Stimulated activated CD4-positive, alpha-beta T cell treated with anti-CD3 and anti-CD28 coated beads, Interleukin-1b, Interleukin-23, amount 100 ng/mL, for 24 hours (primary cell): Measurements from ENCODE around the gene AIP.

Experiments
- DNase-seq, 4 experiments: peaks; one replicate each; pipeline ENCODE4 v3.0.0-alpha.2; 2020; ENCODE audit warnings: low read depth in 4 of 4, low spot score in 1 of 4

AIP gene

GRCh38 chr11:67482827-67483798 is at the start of gene AIP:
Gene AIP (plus strand): TSS chr11:67483026. CDS start chr11:67483159, 133 bp downstream.
- peak; percentile 86 to 97 (median 94) for DNase-seq

GRCh38 chr11:67433536-67434394 is 49.1 kb upstream of the AIP start:
- DNase-seq: no peak

- DNase-seq: no peak
Measured at GRCh38 chr11:67434395-67434881, 48.4 kb upstream of the AIP start.

- no peak for DNase-seq
Measured at GRCh38 chr11:67435031-67435726, 47.6 kb upstream of the AIP start.

GRCh38 chr11:67435727-67436458 is 46.9 kb upstream of the AIP start:
- DNase-seq: no peak

- DNase-seq: peak in 2 of 4 experiments; percentile 71 to 88
Measured at GRCh38 chr11:67436459-67437081, 46.3 kb upstream of the AIP start.

GRCh38 chr11:67437082-67437808 is 45.6 kb upstream of the AIP start, which contains the start of gene PTPRCAP:
Gene PTPRCAP (minus strand): TSS chr11:67437682. CDS start chr11:67437619, 63 bp downstream.
- peak in 2 of 4 experiments; percentile 51 to 78 for DNase-seq

- no peak for DNase-seq
Measured at GRCh38 chr11:67437809-67438157, 45.0 kb upstream of the AIP start.

- peak in 2 of 4 experiments; percentile 70 to 87 for DNase-seq
Measured at GRCh38 chr11:67438158-67438902, 44.5 kb upstream of the AIP start.

GRCh38 chr11:67439321-67440228 is 43.3 kb upstream of the AIP start:
- no peak for DNase-seq

GRCh38 chr11:67440229-67441097 is 42.4 kb upstream of the AIP start:
- DNase-seq: no peak

- DNase-seq: no peak
Measured at GRCh38 chr11:67441098-67441563, 41.7 kb upstream of the AIP start.

- no peak for DNase-seq
Measured at GRCh38 chr11:67441731-67442351, 41.0 kb upstream of the AIP start.

GRCh38 chr11:67442504-67443404 is 40.1 kb upstream of the AIP start:
- no peak for DNase-seq

- DNase-seq: no peak
Measured at GRCh38 chr11:67445515-67445914, 37.3 kb upstream of the AIP start.
